IMR-90 (cell line): ENCODE data around the gene NUP62CL.

Experiments used
- BHLHE40 ChIP-seq: fragments of 150-350 bp; IDR thresholded peaks from 2 replicates; pipeline ENCODE4 v1.6.1; 2016; ENCODE audit warnings: mild to moderate bottlenecking, low read depth, low read length
- CEBPB ChIP-seq: IDR thresholded peaks from 2 replicates; pipeline ENCODE4 v1.6.1; 2012; ENCODE audit warnings: low read depth, low read length, improper control_type of control experiment
- CTCF ChIP-seq: conservative IDR thresholded peaks from 2 replicates; pipeline ENCODE4 v1.5.1; 2012; ENCODE audit warnings: mild to moderate bottlenecking, low read depth, low read length, improper control_type of control experiment
- POLR2A ChIP-seq: IDR thresholded peaks from 2 replicates; pipeline ENCODE4 v1.6.1; 2012; ENCODE audit warnings: mild to moderate bottlenecking, low read depth, low read length
- RAD21 ChIP-seq: IDR thresholded peaks from 2 replicates; pipeline ENCODE4 v1.6.1; 2012; ENCODE audit warnings: low read length, improper control_type of control experiment
- RCOR1 ChIP-seq: IDR thresholded peaks from 2 replicates; pipeline ENCODE4 v1.6.1; 2012; ENCODE audit warnings: mild to moderate bottlenecking, low read length, improper control_type of control experiment; ENCODE audit not compliant: insufficient replicate concordance

DNA sequence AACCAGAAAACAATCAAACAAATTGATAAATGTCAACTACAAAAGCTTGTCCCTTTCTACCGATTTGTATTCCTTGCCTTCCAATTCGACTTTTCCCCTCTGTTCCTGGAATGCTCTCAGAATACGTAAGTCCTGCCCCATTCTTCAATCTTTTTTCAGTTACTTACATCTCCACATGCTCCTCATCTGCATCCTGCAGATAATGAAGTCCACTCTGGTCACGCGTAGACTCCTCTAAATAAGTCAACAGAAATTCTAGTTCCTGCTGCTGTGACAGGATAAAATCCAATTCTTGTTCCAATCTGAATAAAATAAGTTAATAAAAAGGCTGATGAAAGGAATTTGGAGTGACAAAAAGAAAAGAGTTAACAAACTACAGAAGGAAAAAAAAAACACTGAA lies 53.2 kb downstream of the NUP62CL start:
- TF ChIP-seq POLR2A (no peak), RCOR1 (no peak), CTCF (no peak), CEBPB (no peak), BHLHE40 (no peak), RAD21 (no peak)
